Measurements from ENCODE around the gene HORMAD2. TPM values are rescaled to one million over a fixed set of nuclear protein-coding genes. Genes with fewer than 3 reads are reported as not detected.
"Not testable (repeated sequence)": the region's sequence is repeated elsewhere in the genome, so short reads cannot be mapped to it uniquely, and the experiment has no call there.

HORMAD2 gene
- total and polyA plus RNA-seq, 2 donors (not counting 1 experiment from before 2014, with no cell fraction given): not detected

- peaks cover 4 to 26% (median 23%) of the 10 kb centered on the region in 3 donors for H3K9me3 ChIP-seq (ENCODE audit: control extremely low read depth in 1 of 3, control insufficient read depth in 2 of 3, insufficient read depth in 1 of 3, low read length in 2 of 3)
- intact Hi-C loops (cut with micrococcal nuclease); H4K20me1 ChIP-seq (ENCODE audit: control insufficient read depth, insufficient read depth, low read length, poor library complexity, severe bottlenecking); H2AFZ ChIP-seq (ENCODE audit: insufficient read depth, low read depth, low read length, poor library complexity, severe bottlenecking); H3K4me1 Mint-ChIP-seq; H3K79me2 ChIP-seq (ENCODE audit: control insufficient read depth, insufficient read depth, low read length); POLR2A ChIA-PET; CTCF ChIA-PET; ATAC-seq (ENCODE audit: low read depth); H3K27ac ChIP-seq (ENCODE audit: low read length in 2 of 2); H3K4me1 ChIP-seq (ENCODE audit: control insufficient read depth in 2 of 2, insufficient read depth in 2 of 2, low read length in 2 of 2); H3K27me3 ChIP-seq (replicated peaks in 1 of 4; ENCODE audit: control extremely low read depth in 1 of 4, control insufficient read depth in 3 of 4, insufficient read depth in 4 of 4, low read length in 3 of 4); H3K4me2 ChIP-seq (replicated peaks; ENCODE audit: low read depth, low read length, poor library complexity, severe bottlenecking); H3K4me3 ChIP-seq (ENCODE audit: control extremely low read depth in 1 of 5, extremely low read depth in 1 of 5, insufficient read depth in 1 of 5, low read depth in 2 of 5, low read length in 4 of 5); H3K9ac ChIP-seq (ENCODE audit: low read length); H3K36me3 ChIP-seq (replicated peaks in 1 of 2; ENCODE audit: control extremely low read depth in 1 of 2, control insufficient read depth in 1 of 2, extremely low read depth in 1 of 2, insufficient read depth in 2 of 2, low read length in 1 of 2); H3K4me3 Mint-ChIP-seq; H3K27ac Mint-ChIP-seq; DNase-seq: not testable (repeated sequence)
- 100% methylated on average over 2 of the region's 6 CpGs for WGBS (ENCODE audit: insufficient coverage)
- Mint-ChIP-seq H3K27me3 (peaks cover 19% of the 10 kb centered on the region), H3K9me3 (ENCODE audit: insufficient read depth) (peaks cover 18% of the 10 kb centered on the region)
These were observed 19.2 kb upstream of the HORMAD2 start for GRCh38 chr22:30061094-30061493.

- ATAC-seq (ENCODE audit: low read depth) (no peak), DNase-seq (no peak)
- H3K27me3 Mint-ChIP-seq: peaks cover 17% of the 10 kb centered on the region
- no peak for TF ChIP-seq EZH2 (IDR thresholded peaks at IDR 0.05; ENCODE audit: borderline replicate concordance, insufficient read depth, low read depth, low read length, poor library complexity, severe bottlenecking)
- ChIA-PET CTCF (no interaction called here), POLR2A (no interaction called here)
- H3K79me2 ChIP-seq (ENCODE audit: control insufficient read depth, insufficient read depth, low read length): no peaks in the 10 kb centered on the region
- H4K20me1 ChIP-seq (ENCODE audit: control insufficient read depth, insufficient read depth, low read length, poor library complexity, severe bottlenecking): no peaks in the 10 kb centered on the region
- H3K36me3 ChIP-seq (replicated peaks in 1 of 2; ENCODE audit: control extremely low read depth in 1 of 2, control insufficient read depth in 1 of 2, extremely low read depth in 1 of 2, insufficient read depth in 2 of 2, low read length in 1 of 2): no peaks in the 10 kb centered on the region
- peaks cover 4 to 22% (median 19%) of the 10 kb centered on the region in 3 donors for H3K9me3 ChIP-seq (ENCODE audit: control extremely low read depth in 1 of 3, control insufficient read depth in 2 of 3, insufficient read depth in 1 of 3, low read length in 2 of 3)
- no peaks in the 10 kb centered on the region for H3K4me1 Mint-ChIP-seq
- H3K9ac ChIP-seq (ENCODE audit: low read length): no peak overlapping the region
- no peak overlapping the region for H3K27ac Mint-ChIP-seq
- no peak overlapping the region for H3K4me3 ChIP-seq (ENCODE audit: control extremely low read depth in 1 of 5, extremely low read depth in 1 of 5, insufficient read depth in 1 of 5, low read depth in 2 of 5, low read length in 4 of 5)
- H3K4me2 ChIP-seq (replicated peaks; ENCODE audit: low read depth, low read length, poor library complexity, severe bottlenecking): no peak overlapping the region
- H3K4me3 Mint-ChIP-seq: no peak overlapping the region
- intact Hi-C loops (cut with micrococcal nuclease): no loop called here
- H2AFZ ChIP-seq (ENCODE audit: insufficient read depth, low read depth, low read length, poor library complexity, severe bottlenecking): no peak overlapping the region
- H3K27ac ChIP-seq (ENCODE audit: low read length in 2 of 2): no peak overlapping the region
- peaks cover 14% of the 10 kb centered on the region for H3K9me3 Mint-ChIP-seq (ENCODE audit: insufficient read depth)
- WGBS (ENCODE audit: insufficient coverage): 94% methylated on average over 2 of the region's 3 CpGs
- no peaks in the 10 kb centered on the region for H3K4me1 ChIP-seq (ENCODE audit: control insufficient read depth in 2 of 2, insufficient read depth in 2 of 2, low read length in 2 of 2)
- no peaks in the 10 kb centered on the region for H3K27me3 ChIP-seq (replicated peaks in 1 of 4; ENCODE audit: control extremely low read depth in 1 of 4, control insufficient read depth in 3 of 4, insufficient read depth in 4 of 4, low read length in 3 of 4)
These were observed 18.0 kb upstream of the HORMAD2 start for GRCh38 chr22:30062259-30062658.

Measured in B cell (primary cell).